HepG2 (cell line): ENCODE measurements around the gene VPREB3. TPM values are rescaled to one million over a fixed set of nuclear protein-coding genes. Genes with fewer than 3 reads are reported as not detected.
A peak's percentile ranks its signal among the peaks of the same experiment; 100 is the strongest.

Experiments used
- ATAC-seq: fragments of 200-7000 bp; cut with Tn5 transposase; 3 replicates; pipeline ENCODE4 v1.9.1; 2020; ENCODE audit warnings: mild to moderate bottlenecking, moderate library complexity
- BruUV-seq: library from RNA; stranded (reverse); fragments of 400-500 nt; replicated peaks from 2 replicates; lab custom pipeline; 2021; lab: Mats Ljungman, UMichigan
- CTCF ChIA-PET: fragments of 300-600 bp; formaldehyde crosslinking; extraction: SDS; loops from one replicate; lab custom pipeline; 2021; ENCODE audit warnings: low total read pairs, inconsistent platforms, low intra/inter-chr PET ratio; lab: Yijun Ruan, JAX
- POLR2A ChIA-PET: fragments of 350-600 bp; sonication (Branson Sonifier 250); formaldehyde crosslinking; loops from one replicate; lab custom pipeline; 2020; ENCODE audit warnings: antibody characterized with exemption, inconsistent platforms; lab: Yijun Ruan, JAX
- DNase-seq: peaks from one replicate; pipeline ENCODE4 v3.0.0-alpha.2; 2015; ENCODE audit warnings: low spot score
- FAIRE-seq: peaks from 3 replicates; lab custom pipeline; 2011; peaks lifted over from hg19 to GRCh38; lab: Jason Lieb, UNC
- H2AFZ ChIP-seq: one replicate; pipeline ENCODE4 v1.6.1; 2011; ENCODE audit warnings: low read length, inconsistent platforms
- H3K27ac ChIP-seq: fragments of 300-600 bp; 3 replicates; pipeline ENCODE4 v1.8.0; 2011; ENCODE audit warnings: mixed run types, mild to moderate bottlenecking, mixed read lengths, low read length, inconsistent platforms; ENCODE audit not compliant: insufficient read depth; ENCODE audit errors: extremely low read length
- H3K27me3 ChIP-seq, 2 experiments: fragments of 200-600 bp in 1 of 2; 2 replicates in 1 of 2; 3 replicates in 1 of 2; pipeline versions ENCODE4 v1.6.0 to v1.8.0; 2011; ENCODE audit warnings: low read length in 2 of 2, mild to moderate bottlenecking in 2 of 2, moderate library complexity in 2 of 2, inconsistent platforms in 1 of 2; ENCODE audit not compliant: insufficient read depth in 2 of 2, control insufficient read depth in 1 of 2
- H3K36me3 ChIP-seq, 2 experiments: fragments of 200-600 bp in 1 of 2; replicated peaks in 1 of 2; 2 replicates in 1 of 2; 3 replicates in 1 of 2; pipeline versions ENCODE4 v1.5.1 to v1.8.0; 2011; ENCODE audit warnings: low read length in 2 of 2, inconsistent platforms in 1 of 2; ENCODE audit not compliant: insufficient read depth in 2 of 2, control insufficient read depth in 1 of 2
- H3K4me1 ChIP-seq: 2 replicates; pipeline ENCODE4 v1.5.1; 2012; ENCODE audit warnings: low read length, inconsistent platforms; ENCODE audit not compliant: insufficient read depth
- H3K4me2 ChIP-seq: 2 replicates; pipeline ENCODE4 v1.6.0; 2011; ENCODE audit warnings: low read depth, low read length, inconsistent platforms
- H3K4me3 ChIP-seq, 3 experiments: fragments of 200-600 bp in 1 of 3; sonication (generic), shearing (Covaris generic) in 1 of 3; replicated peaks in 1 of 3; 2 replicates each; pipeline ENCODE4 v1.5.1; 2011 to 2016; ENCODE audit warnings: low read length in 3 of 3, inconsistent platforms in 2 of 3, low read depth in 2 of 3, mild to moderate bottlenecking in 2 of 3, control low read depth in 1 of 3, mixed read lengths in 1 of 3; ENCODE audit not compliant: insufficient read depth in 1 of 3
- H3K79me2 ChIP-seq: one replicate; pipeline ENCODE4 v1.6.1; 2011; ENCODE audit warnings: low read length, inconsistent platforms; ENCODE audit not compliant: insufficient read depth
- H3K9ac ChIP-seq: 2 replicates; pipeline ENCODE4 v1.6.0; 2011; ENCODE audit warnings: mild to moderate bottlenecking, low read depth, low read length, inconsistent platforms; ENCODE audit not compliant: insufficient read depth
- H3K9me3 ChIP-seq: 2 replicates; pipeline ENCODE4 v1.5.1; 2012; ENCODE audit warnings: mild to moderate bottlenecking, low read length
- H4K20me1 ChIP-seq: 2 replicates; pipeline ENCODE4 v1.6.0; 2011; ENCODE audit warnings: inconsistent platforms, mild to moderate bottlenecking, low read length, moderate library complexity; ENCODE audit not compliant: insufficient read depth
- CREM ChIP-seq, 2 experiments: sonication (generic) in 1 of 2; formaldehyde crosslinking in 1 of 2; IDR thresholded peaks; 2 replicates each; pipeline versions ENCODE4 v1.4.0 to v1.6.1; 2016 to 2020; ENCODE audit warnings: antibody characterized with exemption in 1 of 2, mild to moderate bottlenecking in 1 of 2, missing genetic modification reagents in 1 of 2
- DR1 ChIP-seq: sonication (generic); formaldehyde crosslinking; IDR thresholded peaks from 2 replicates; pipeline ENCODE4 v1.8.0; 2021; ENCODE audit warnings: mild to moderate bottlenecking, missing genetic modification reagents, inconsistent platforms
- HMGXB4 ChIP-seq, 2 experiments: sonication (generic) in 1 of 2; formaldehyde crosslinking in 1 of 2; IDR thresholded peaks; 2 replicates each; pipeline versions ENCODE4 v1.4.0 to v1.6.1; 2018 to 2020; ENCODE audit warnings: missing genetic modification reagents in 2 of 2, borderline replicate concordance in 1 of 2, low read depth in 1 of 2, mild to moderate bottlenecking in 1 of 2, missing biosample characterization in 1 of 2
- HNF1B ChIP-seq: sonication (generic); formaldehyde crosslinking; IDR thresholded peaks from 2 replicates; pipeline ENCODE4 v1.5.1; 2020; ENCODE audit warnings: mild to moderate bottlenecking, moderate library complexity, missing genetic modification reagents
- KLF16 ChIP-seq, 2 experiments: sonication (generic) in 1 of 2; formaldehyde crosslinking in 1 of 2; IDR thresholded peaks; 2 replicates each; pipeline versions ENCODE4 v1.6.1 to v1.8.0; 2016 to 2023; ENCODE audit warnings: missing genetic modification reagents in 2 of 2, missing compliant biosample characterization in 1 of 2
- LRRFIP1 ChIP-seq: sonication (generic); formaldehyde crosslinking; conservative IDR thresholded peaks from 2 replicates; pipeline ENCODE4 v1.4.0; 2020; ENCODE audit warnings: missing genetic modification reagents
- MBNL3 ChIP-seq: fragments of 250-450 bp; sonication (Bioruptor Pico); conservative IDR thresholded peaks from 2 replicates; pipeline ENCODE4 v1.8.0; 2022; ENCODE audit warnings: mild to moderate bottlenecking, inconsistent platforms
- MLLT10 ChIP-seq: sonication (generic); formaldehyde crosslinking; IDR thresholded peaks from 2 replicates; pipeline ENCODE4 v1.4.0; 2020; ENCODE audit warnings: missing genetic modification reagents
- MXD1 ChIP-seq: sonication (generic); formaldehyde crosslinking; IDR thresholded peaks from 2 replicates; pipeline ENCODE4 v1.4.0; 2020; ENCODE audit warnings: mild to moderate bottlenecking, missing genetic modification reagents
- ZBED4 ChIP-seq: sonication (generic); formaldehyde crosslinking; IDR thresholded peaks from 2 replicates; pipeline ENCODE4 v1.4.0; 2020; ENCODE audit warnings: missing genetic modification reagents, borderline replicate concordance
- ZNF292 ChIP-seq: sonication (generic); formaldehyde crosslinking; IDR thresholded peaks from 2 replicates; pipeline ENCODE4 v1.8.1; 2022; ENCODE audit warnings: mild to moderate bottlenecking, low read depth, missing genetic modification reagents, borderline replicate concordance
- ZNF30 ChIP-seq: sonication (generic); formaldehyde crosslinking; IDR thresholded peaks from 2 replicates; pipeline ENCODE4 v1.5.0; 2020; ENCODE audit warnings: mild to moderate bottlenecking, missing genetic modification reagents
- WGBS: methylation state at CpG from one replicate; pipeline ENCODE4 v1.1.6; 2017; ENCODE audit warnings: low lambda C conversion rate; 5-methylcytosine and 5-hydroxymethylcytosine counted together
- in situ Hi-C: cut with HindIII; loops from 2 replicates; pipeline ENCODE4 v1.10.0; 2017; ENCODE audit warnings: low pct_unique_long_range_greater_than_20kb; ENCODE audit not compliant: extremely low pct_ligation_motif_present
- intact Hi-C: fragments of 100-400 bp; cut with micrococcal nuclease; formaldehyde crosslinking; loops from one replicate; pipeline ENCODE4 v1.10.0; 2022; ENCODE audit not compliant: unreplicated experiment
- polyA plus RNA-seq, 8 experiments: library from polyadenylated mRNA; depleted of rRNA in 3 of 8; stranded (reverse) in 7 of 8; unstranded in 1 of 8; fragments of >200 nt; fragmentation: Illumina TruSeq in 4 of 8; extraction: Trizol in 4 of 8; gene quantifications; 2 replicates each; pipeline versions ENCODE4 v1.2.1 to v1.2.3, GENCODE V29; 2011 to 2016; ENCODE audit warnings: low read depth in 4 of 8, missing spikeins in 1 of 8, mixed read lengths in 1 of 8; ENCODE audit not compliant: insufficient read depth in 1 of 8
- total RNA-seq, 5 experiments: library from RNA; depleted of rRNA; stranded (reverse); fragments of >200 nt; fragmentation: Illumina TruSeq; extraction: Trizol; gene quantifications; 2 replicates each; pipeline ENCODE4 v1.2.3, GENCODE V29; 2016; ENCODE audit warnings: low read depth in 1 of 5

VPREB3 gene
- total and polyA plus RNA-seq, 2 of the 13 experiments (the other 11 are each of a cell fraction or from before 2014, with no cell fraction given), result 0.22 TPM; not detected in 1

GRCh38 chr22:23786261-23786710 lies 32.1 kb upstream of the VPREB3 start:
- H3K36me3 ChIP-seq, result peaks cover 0 to under 1% of the 10 kb centered on the region in 2 experiments; a peak in 2 of 5 replicates
- intact Hi-C loops, result loop anchor here (5.0 kb wide), 1 partner anchor 71 kb away; the partner anchor contains the start of gene SLC2A11
- POLR2A ChIA-PET, result interaction anchor here (0.6 to 7.1 kb wide), 5 partner anchors 11 to 71 kb away, joined by 3 to 201 read pairs (median 5); partner anchors contain the start of genes CHCHD10, MMP11 and SLC2A11
- in situ Hi-C loops, result no loop called here
- H2AFZ ChIP-seq, result peak overlapping the region; percentile 58
- peak overlapping the region; percentile 99 for H3K27ac ChIP-seq
- WGBS, result 42% methylated on average over 4 of the region's 9 CpGs
- no peaks in the 10 kb centered on the region for H3K9me3 ChIP-seq
- H4K20me1 ChIP-seq, result peaks cover 23% of the 10 kb centered on the region
- no peak for FAIRE-seq
- H3K27me3 ChIP-seq, result no peaks in the 10 kb centered on the region
- no peak for DNase-seq
- H3K4me1 ChIP-seq, result peaks cover 78% of the 10 kb centered on the region
- CTCF ChIA-PET, result no interaction called here
- ATAC-seq, result peak; percentile 15
- TSS peak; percentile 93 for BruUV-seq
- H3K4me2 ChIP-seq, result peak overlapping the region; percentile 99
- H3K9ac ChIP-seq, result peak overlapping the region; percentile 99
- peaks cover 37% of the 10 kb centered on the region for H3K79me2 ChIP-seq
- H3K4me3 ChIP-seq, result peak overlapping the region; percentile 84 to 92 (median 90)
- TF ChIP-seq KLF16 (CRISPR knock-in tag; IDR thresholded peaks at IDR 0.05), result no peak
- TF ChIP-seq ZNF30 (CRISPR knock-in tag), result no peak
- TF ChIP-seq CREM (IDR thresholded peaks at IDR 0.05), result no peak
- no peak for TF ChIP-seq CREM (CRISPR knock-in tag; IDR thresholded peaks at IDR 0.05)
- no peak for TF ChIP-seq MBNL3 (CRISPR knock-in tag)
- TF ChIP-seq HNF1B (CRISPR knock-in tag), result no peak
- no peak for TF ChIP-seq MLLT10 (CRISPR knock-in tag)
- TF ChIP-seq ZBED4 (CRISPR knock-in tag), result no peak
- TF ChIP-seq LRRFIP1 (CRISPR knock-in tag), result no peak
- peak in 1 of 2 experiments; percentile 33; a peak in 2 of 4 replicates for TF ChIP-seq HMGXB4 (CRISPR knock-in tag; IDR thresholded peaks at IDR 0.05; ENCODE audit: borderline replicate concordance in 1 of 2, low read depth in 1 of 2)
- TF ChIP-seq ZNF292 (CRISPR knock-in tag), result no peak
- TF ChIP-seq DR1, result peak; percentile 8; the same call in 1 of the 2 replicates
- TF ChIP-seq MXD1, result no peak
